AG04449 (cell line): Measurements from ENCODE around the gene PCNT.

ENCODE experiments used
- CTCF ChIA-PET: fragments of 350-600 bp; formaldehyde crosslinking; extraction: SDS; loops from one replicate; lab custom pipeline; 2021; ENCODE audit warnings: antibody characterized with exemption; lab: Yijun Ruan, JAX
- POLR2A ChIA-PET: fragments of 400-600, 350-600 bp; formaldehyde crosslinking; extraction: SDS; loops from one replicate; lab custom pipeline; 2020; ENCODE audit warnings: antibody characterized with exemption, inconsistent platforms; lab: Yijun Ruan, JAX
- DNase-seq: peaks from one replicate; pipeline ENCODE4 v3.0.0-alpha.2; 2010; ENCODE audit warnings: low read depth, low spot score
- H3K4me3 ChIP-seq: 2 replicates; pipeline ENCODE4 v1.5.1; 2011; ENCODE audit warnings: low read depth, mild to moderate bottlenecking, control low read depth, low read length
- TF ChIP-seq, protein P1 (sequence below): IDR thresholded peaks from one replicate; pipeline ENCODE4 v1.5.1; 2011; ENCODE audit warnings: mild to moderate bottlenecking, moderate library complexity, low read length, control low read depth, inconsistent platforms; ENCODE audit not compliant: insufficient read depth; ENCODE audit errors: missing control alignments

The PCNT gene, protein sequence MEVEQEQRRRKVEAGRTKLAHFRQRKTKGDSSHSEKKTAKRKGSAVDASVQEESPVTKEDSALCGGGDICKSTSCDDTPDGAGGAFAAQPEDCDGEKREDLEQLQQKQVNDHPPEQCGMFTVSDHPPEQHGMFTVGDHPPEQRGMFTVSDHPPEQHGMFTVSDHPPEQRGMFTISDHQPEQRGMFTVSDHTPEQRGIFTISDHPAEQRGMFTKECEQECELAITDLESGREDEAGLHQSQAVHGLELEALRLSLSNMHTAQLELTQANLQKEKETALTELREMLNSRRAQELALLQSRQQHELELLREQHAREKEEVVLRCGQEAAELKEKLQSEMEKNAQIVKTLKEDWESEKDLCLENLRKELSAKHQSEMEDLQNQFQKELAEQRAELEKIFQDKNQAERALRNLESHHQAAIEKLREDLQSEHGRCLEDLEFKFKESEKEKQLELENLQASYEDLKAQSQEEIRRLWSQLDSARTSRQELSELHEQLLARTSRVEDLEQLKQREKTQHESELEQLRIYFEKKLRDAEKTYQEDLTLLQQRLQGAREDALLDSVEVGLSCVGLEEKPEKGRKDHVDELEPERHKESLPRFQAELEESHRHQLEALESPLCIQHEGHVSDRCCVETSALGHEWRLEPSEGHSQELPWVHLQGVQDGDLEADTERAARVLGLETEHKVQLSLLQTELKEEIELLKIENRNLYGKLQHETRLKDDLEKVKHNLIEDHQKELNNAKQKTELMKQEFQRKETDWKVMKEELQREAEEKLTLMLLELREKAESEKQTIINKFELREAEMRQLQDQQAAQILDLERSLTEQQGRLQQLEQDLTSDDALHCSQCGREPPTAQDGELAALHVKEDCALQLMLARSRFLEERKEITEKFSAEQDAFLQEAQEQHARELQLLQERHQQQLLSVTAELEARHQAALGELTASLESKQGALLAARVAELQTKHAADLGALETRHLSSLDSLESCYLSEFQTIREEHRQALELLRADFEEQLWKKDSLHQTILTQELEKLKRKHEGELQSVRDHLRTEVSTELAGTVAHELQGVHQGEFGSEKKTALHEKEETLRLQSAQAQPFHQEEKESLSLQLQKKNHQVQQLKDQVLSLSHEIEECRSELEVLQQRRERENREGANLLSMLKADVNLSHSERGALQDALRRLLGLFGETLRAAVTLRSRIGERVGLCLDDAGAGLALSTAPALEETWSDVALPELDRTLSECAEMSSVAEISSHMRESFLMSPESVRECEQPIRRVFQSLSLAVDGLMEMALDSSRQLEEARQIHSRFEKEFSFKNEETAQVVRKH (N-terminal part only)

GRCh38 chr21:46323710-46324389 lies at the start of gene PCNT, which contains the start of gene C21orf58:
TSS of gene PCNT (plus strand) at chr21:46324156. CDS start at chr21:46324229, 73 bp downstream.
TSS of gene C21orf58 (minus strand) at chr21:46323870. CDS start at chr21:46322738, 1,132 bp downstream.
- POLR2A ChIA-PET, result no interaction called here
- CTCF ChIA-PET, result interaction anchor here (1.0 kb wide), 1 partner anchor 94 kb away, joined by 4 read pairs; no protein-coding TSS in a partner anchor

DNA sequence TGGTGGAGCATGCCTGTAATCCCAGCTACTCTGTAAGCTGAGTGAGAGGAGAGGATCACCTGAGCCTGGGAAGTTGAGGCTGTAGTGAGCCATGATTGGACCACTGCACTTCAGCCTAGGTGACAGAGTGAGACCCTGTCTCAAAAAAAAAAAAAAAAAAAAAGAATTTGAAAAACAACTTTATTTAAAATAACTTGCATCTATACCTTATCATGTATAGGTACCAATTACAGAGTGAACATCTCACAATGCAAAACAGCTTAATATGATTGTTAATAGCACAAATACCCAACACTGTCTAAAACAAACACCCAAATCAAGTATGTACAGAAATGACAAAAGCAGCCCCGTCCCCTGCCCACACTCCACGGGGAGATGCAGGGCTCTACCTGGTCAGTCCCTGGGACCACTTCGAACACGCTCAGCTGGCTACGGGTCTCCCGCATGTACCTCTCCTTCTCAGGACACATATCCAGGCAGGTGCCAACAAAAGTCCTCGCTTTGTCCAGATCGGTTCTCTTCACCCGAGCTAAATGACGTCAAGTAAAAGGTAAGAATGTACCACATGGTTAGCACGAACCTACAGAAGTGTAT lies 49.1 kb upstream of the PCNT start:
- no peak for DNase-seq
- CTCF ChIA-PET, result interaction anchor here (0.9 to 1.8 kb wide), 5 partner anchors 9 to 303 kb away, joined by 3 to 6 read pairs (median 6); partner anchors contain the start of genes MCM3AP and YBEY
- TF ChIP-seq, protein P1, sequence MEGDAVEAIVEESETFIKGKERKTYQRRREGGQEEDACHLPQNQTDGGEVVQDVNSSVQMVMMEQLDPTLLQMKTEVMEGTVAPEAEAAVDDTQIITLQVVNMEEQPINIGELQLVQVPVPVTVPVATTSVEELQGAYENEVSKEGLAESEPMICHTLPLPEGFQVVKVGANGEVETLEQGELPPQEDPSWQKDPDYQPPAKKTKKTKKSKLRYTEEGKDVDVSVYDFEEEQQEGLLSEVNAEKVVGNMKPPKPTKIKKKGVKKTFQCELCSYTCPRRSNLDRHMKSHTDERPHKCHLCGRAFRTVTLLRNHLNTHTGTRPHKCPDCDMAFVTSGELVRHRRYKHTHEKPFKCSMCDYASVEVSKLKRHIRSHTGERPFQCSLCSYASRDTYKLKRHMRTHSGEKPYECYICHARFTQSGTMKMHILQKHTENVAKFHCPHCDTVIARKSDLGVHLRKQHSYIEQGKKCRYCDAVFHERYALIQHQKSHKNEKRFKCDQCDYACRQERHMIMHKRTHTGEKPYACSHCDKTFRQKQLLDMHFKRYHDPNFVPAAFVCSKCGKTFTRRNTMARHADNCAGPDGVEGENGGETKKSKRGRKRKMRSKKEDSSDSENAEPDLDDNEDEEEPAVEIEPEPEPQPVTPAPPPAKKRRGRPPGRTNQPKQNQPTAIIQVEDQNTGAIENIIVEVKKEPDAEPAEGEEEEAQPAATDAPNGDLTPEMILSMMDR, result no peak

More at GRCh38 chr21:46323710-46324389, at the start of gene PCNT, which contains the start of gene C21orf58:
- peak within 1 kb of the TSS; percentile 94 for H3K4me3 ChIP-seq
- TF ChIP-seq, protein P1, result no peak
- DNase-seq, result peak; percentile 79

DNA sequence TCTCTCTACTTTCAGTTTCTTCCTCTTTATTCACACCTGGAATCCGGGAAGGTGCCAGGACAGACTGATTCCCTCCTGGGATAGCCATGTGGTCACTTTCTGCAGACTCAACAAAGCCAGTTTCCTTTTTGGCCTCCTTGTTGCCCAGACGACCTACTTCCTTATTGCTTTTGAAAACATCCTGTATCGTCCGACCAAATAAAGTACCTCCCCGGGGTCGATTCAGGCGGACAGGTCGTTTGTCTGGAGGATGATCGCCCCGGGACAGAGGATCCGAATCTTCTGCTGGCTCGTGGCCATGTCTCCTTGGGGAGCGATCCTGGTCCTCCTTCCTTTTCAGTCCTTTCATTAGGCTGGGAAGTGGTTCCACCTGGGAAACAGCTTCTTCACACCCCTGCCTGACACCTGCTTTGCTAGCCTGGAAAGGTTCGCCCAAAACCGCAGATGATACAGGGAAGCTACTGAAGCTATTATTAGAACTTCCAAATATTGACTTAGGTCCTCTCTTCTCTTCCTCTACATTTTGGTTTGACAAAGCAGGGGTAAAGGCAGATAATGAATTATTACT lies 39.8 kb upstream of the PCNT start:
- no peak for DNase-seq
- POLR2A ChIA-PET, result no interaction called here
- H3K4me3 ChIP-seq, result no peak overlapping the region
- TF ChIP-seq, protein P1, result no peak
- CTCF ChIA-PET, result interaction anchor here (0.6 to 3.5 kb wide), 7 partner anchors 14 to 315 kb away, joined by 3 to 19 read pairs (median 3); no protein-coding TSS in a partner anchor

More for the DNA sequence above, 49.1 kb upstream of the PCNT start:
- H3K4me3 ChIP-seq, result no peak overlapping the region
- POLR2A ChIA-PET, result interaction anchor here (0.6 kb wide), 1 partner anchor 11 kb away, joined by 3 read pairs; the partner anchor contains the start of gene MCM3AP

DNA sequence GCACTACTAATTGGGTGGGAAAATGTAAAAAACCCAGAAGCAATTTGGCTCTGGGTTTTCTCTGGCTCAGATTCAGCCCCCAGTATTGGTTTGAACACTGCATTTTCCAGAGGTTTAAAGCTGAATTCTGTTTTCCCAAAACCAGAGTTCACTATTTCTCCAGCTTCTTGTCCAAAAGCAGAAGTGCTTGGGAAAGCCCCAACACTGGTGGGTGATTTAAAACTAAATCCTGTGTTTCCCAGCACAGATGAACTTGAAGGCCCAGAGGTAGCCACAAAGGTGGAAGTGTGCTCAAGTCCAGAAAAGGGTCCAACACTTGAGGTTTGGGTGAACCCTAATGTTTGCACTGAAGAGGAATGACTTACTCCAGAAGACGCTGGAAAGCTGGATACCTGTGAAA lies 39.2 kb upstream of the PCNT start:
- TF ChIP-seq, protein P1, result no peak
- ChIA-PET CTCF (interaction anchor here (0.6 to 3.5 kb wide), 9 partner anchors 10 to 315 kb away, joined by 3 to 19 read pairs (median 5); no protein-coding TSS in a partner anchor), POLR2A (interaction anchor here (0.7 kb wide), 1 partner anchor 355 kb away, joined by 3 read pairs; no protein-coding TSS in a partner anchor)
- peak overlapping the region; percentile 77 for H3K4me3 ChIP-seq
- no peak for DNase-seq
